A673 (cell line): ENCODE results near the gene USP25.

Experiments
- CTCF ChIP-seq: fragments of 300-800, 200-600 bp; sonication (generic); conservative IDR thresholded peaks from 2 replicates; pipeline ENCODE4 v1.5.1; 2017; ENCODE audit warnings: low read depth, mild to moderate bottlenecking, antibody characterized with exemption, low read length, moderate library complexity, mixed read lengths
- EZH2 ChIP-seq: fragments of 200-600 bp; sonication (generic); IDR thresholded peaks from 2 replicates; pipeline ENCODE4 v1.6.1; 2017; ENCODE audit warnings: borderline replicate concordance, low read depth, mild to moderate bottlenecking, mixed read lengths, antibody characterized with exemption, low read length; ENCODE audit not compliant: poor library complexity, severe bottlenecking

GRCh38 chr21:15850645-15851044 is 120.9 kb downstream of the USP25 start:
- TF ChIP-seq CTCF (no peak), EZH2 (no peak)
